Suppressor macrophage (primary cell): ENCODE measurements around the gene SNAPC2.

ENCODE experiments used
- DNase-seq, 4 experiments: peaks; one replicate each; pipeline ENCODE4 v3.0.0-alpha.2; 2020 to 2022

SNAPC2 gene

DNA sequence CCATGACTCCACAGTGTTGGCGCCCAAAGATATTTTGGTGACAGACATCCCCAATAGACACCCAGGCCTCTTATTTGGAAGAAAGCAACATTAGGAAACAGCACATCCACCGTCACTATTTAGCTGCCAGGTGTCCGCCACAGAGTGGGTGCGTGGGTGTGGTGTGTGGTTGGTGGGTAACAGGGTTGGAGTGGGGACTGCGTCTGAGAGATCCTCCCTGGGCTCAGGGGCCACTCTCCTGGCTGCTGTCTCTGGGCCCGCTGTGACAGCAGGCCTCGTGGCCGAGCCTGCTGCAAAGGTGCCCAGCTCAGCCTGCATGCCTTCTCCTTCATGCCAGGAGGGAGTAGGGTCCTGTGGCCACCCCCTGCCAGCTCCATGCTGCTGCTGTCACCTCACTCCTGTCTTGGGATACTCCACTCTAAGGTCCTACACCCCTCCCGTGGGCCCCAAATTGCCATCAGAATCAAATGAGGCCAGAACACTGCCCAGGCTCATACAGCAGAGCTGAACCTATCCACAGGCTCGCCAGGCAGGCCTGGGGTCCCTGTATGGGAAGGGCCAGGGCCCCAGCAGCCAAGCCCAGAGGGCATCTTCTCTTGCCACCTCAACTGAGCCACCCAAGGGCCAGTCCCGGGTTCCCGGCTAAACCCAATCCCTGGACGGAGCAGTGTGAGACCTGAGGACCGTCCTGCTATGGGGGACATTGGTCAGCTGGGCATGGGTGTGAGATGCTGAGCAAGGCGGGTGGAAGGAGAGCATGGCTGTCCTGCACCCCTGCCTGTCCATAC is 48.1 kb downstream of the SNAPC2 start:
- DNase-seq = no peak

DNA sequence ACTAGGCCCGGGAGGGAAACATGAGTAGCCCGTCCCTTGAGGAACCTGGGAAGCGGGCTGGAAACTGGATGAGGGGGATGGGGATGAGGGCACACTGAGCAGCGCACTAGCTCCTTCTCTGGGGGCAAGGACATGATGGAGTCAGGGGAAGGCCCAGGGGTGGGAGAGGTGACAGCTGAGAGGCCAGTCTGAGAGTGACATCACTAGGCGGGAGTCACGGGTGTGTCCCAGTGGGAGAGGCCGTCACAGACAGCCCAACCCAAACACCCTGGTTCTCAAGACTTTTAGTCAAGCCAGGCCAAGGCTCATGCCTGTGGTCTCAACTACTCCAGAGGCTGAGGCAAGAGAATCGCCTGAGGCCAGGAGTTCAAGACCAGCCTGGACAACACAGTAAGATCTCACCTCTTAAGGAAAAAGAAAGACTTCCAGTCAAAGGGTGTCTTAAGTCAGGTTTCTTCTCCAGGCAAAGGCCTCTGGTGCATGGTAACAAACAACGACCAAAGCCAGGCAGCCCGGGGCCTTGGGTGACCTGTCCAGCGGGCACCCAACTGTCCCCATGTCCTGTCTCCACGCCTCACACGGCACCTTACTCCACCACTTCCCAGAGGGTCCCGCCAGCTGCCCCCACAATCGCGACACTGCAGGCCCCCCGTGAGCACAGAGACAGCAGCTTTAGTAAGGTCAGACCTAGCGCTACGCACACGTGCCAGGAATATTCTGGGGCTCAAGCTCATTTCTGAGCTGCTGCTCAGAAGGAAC is 48.8 kb downstream of the SNAPC2 start:
- no peak for DNase-seq

DNA sequence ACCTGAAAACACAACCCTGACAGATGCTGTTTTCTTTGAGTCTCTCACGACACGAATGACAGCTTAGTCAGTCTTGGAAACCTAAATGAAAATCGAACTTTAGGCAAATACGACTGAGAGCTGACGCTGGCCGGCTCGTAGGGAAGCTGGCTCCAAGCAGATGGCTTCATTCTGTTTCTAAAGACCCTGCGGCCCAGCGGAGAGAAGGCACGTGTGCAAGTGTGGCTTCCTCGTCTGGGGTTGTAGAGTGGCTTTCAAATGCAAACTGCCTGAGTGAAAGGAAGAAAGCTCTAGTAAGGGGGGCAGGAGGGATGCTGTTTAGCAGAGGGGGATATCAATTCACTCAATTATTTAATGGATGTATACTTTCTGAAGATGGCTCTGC is 49.4 kb downstream of the SNAPC2 start:
- no peak for DNase-seq

DNA sequence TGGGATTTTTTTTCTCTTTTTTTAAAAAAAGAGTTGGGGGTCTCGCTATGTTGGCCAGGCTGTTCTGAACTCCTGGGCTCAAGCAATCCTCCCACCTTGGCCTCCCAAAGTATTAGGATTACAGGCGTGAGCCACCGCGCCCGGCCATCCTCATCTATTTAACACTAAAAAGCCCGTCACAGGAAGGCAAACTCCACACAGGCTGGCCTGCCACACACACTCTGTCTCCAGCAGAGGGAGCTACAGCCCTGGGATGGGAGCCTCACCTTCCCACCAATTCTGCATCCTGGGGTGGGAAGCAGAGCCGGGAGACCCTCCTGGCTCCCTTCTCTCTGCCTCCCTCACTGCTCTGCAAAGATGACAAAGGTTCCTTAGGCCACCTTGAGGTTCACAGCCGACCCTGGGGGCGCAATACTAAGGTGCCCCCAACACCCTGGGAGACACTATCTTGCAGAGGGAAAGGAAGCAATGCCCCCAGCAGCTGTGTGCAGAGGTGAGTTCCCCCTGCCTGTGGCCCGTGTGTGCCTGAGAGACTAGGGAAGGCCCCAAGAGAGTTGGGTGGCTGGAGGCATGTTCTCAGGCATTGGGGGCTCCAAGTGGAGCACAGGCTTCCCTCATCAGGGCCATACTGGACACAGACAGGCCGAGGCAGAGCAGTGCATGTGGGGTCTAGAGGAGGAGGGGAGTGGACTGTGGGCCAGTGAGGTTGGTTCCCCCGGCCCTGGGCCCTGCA is 50.7 kb downstream of the SNAPC2 start:
- DNase-seq = peak; percentile 31 to 70 (median 60)

DNA sequence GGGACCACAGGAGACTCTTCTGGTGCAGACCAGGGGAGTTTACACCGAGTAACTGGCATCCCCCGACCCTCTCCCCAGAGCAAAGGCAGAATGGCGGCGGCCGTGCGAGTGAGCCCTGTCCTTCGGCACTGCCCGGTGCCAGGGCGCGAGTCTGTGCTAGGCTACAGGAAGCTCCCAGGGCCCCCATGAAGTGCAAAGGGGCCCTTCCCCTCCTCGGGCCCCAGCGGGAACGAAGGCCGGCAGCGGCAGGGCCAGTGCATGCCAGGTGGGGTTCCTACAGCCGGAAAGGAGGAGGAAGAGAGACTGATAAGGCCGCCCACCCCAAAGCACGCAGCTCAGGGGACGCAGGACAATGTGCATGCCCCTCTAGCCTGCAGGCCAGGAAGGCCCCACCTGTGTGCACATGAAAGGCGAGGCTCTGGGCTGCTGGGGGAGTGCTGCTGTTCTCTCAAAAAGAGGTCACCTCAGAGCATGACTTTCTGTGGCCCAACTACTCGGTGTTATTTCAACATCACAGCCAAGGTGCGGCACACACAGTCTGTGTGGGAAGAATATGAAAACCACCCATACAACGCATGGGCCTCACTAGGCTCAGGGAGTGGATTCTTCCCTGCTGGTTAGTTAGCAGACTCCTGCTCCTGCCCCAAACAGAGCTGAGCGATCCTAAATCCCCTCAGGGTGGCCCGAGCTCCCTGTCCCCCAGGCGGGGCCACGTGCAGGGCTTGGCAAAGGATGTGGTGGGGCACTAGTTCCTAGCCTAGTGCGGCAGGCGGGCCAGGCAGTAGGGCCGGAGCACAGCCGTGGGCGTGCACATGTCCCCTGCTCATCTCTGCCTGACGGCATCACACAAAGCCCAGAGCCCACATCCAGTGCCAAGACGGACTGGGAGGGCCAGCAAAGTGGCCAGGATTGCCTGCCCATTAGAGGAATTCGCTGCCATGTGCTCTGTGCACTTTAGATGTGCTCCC is 51.7 kb downstream of the SNAPC2 start:
- DNase-seq = no peak
